Mammary epithelial cell (primary cell): Measurements from ENCODE around the gene PPARD.

ENCODE experiments used
- CTCF ChIP-seq, 2 donors: IDR thresholded peaks in 1 of 2; conservative IDR thresholded peaks in 1 of 2; 2 replicates each; pipeline ENCODE4 v1.5.1; 2011 to 2012; ENCODE audit warnings: inconsistent platforms in 2 of 2, low read length in 2 of 2, mild to moderate bottlenecking in 2 of 2, control low read depth in 1 of 2, low read depth in 1 of 2; ENCODE audit not compliant: insufficient read depth in 1 of 2; ENCODE audit errors: extremely low read depth in 1 of 2
- EZH2 ChIP-seq: IDR thresholded peaks from 2 replicates; pipeline ENCODE4 v1.6.1; 2012; ENCODE audit warnings: low read length, inconsistent platforms, borderline replicate concordance

- no peak for TF ChIP-seq CTCF (conservative IDR thresholded peaks at IDR 0.05 in 1 of 2, IDR thresholded peaks at IDR 0.05 in 1 of 2; ENCODE audit: extremely low read depth in 1 of 2, insufficient read depth in 1 of 2, low read depth in 1 of 2, low read length in 2 of 2)
- TF ChIP-seq EZH2 = no peak
These were observed 66.9 kb downstream of the PPARD start for GRCh38 chr6:35409245-35409644.
